Measurements from ENCODE around the gene VPS37B. TPM values are rescaled to one million over a fixed set of nuclear protein-coding genes. Genes with fewer than 3 reads are reported as not detected.

VPS37B gene
- total RNA-seq, 1 experiment from 2014 or later = 12.3 TPM

DNA sequence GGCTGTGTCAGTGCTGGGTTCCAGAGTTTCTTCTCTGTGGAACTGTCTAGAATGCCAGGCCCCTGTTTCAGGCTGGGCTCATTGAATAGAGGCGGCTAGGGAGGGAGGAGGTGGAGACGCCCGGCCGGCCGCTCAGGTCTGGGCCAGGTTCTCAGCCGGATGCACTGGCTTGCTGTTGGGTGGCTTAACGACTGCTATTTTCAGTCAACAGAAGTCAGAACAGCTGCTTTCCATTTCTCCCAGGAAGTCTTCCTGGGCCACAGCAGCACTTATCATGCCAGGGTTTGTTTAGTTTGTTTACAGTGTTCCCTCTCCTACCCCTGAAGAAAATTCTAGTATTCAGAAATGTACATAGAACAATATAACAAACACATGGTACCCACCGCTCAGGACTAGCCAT lies 26.0 kb upstream of the VPS37B start:
- no peaks in the 10 kb centered on the region for H3K79me1 ChIP-seq (ENCODE audit: insufficient read depth, low read depth, low read length, poor library complexity, severe bottlenecking)
- H3K4me1 ChIP-seq (ENCODE audit: insufficient read depth, low read length) = no peaks in the 10 kb centered on the region
- H3K79me2 ChIP-seq (ENCODE audit: insufficient read depth, low read length) = no peaks in the 10 kb centered on the region
- H3K27ac ChIP-seq (ENCODE audit: insufficient read length, low read depth, low read length) = no peak overlapping the region
- H4K91ac ChIP-seq (ENCODE audit: insufficient read length, low read depth, low read length) = no peak overlapping the region
- no peak overlapping the region for H2AK5ac ChIP-seq (ENCODE audit: insufficient read length, low read length)
- H3K56ac ChIP-seq (ENCODE audit: insufficient read length, low read depth, low read length) = no peak overlapping the region
- Mint-ChIP-seq H3K27ac (no peak overlapping the region), H3K27me3 (ENCODE audit: low read depth) (peaks cover 29% of the 10 kb centered on the region), H3K9me3 (no peaks in the 10 kb centered on the region), H3K4me3 (no peak overlapping the region), H3K4me1 (no peaks in the 10 kb centered on the region), H3K36me3 (ENCODE audit: insufficient read depth in 1 of 3, low read depth in 3 of 3) (no peaks in the 10 kb centered on the region)
- no peaks in the 10 kb centered on the region for H3K27me3 ChIP-seq (ENCODE audit: insufficient read depth, low read length)
- no peak overlapping the region for H2BK20ac ChIP-seq (ENCODE audit: low read depth, low read length, poor library complexity, severe bottlenecking)
- H4K20me1 ChIP-seq (ENCODE audit: control insufficient read depth, insufficient read depth, insufficient read length) = no peaks in the 10 kb centered on the region
- H2BK120ac ChIP-seq (ENCODE audit: low read depth, low read length, poor library complexity, severe bottlenecking) = no peak overlapping the region
- H4K5ac ChIP-seq (ENCODE audit: insufficient read length, low read depth, low read length) = no peak overlapping the region
- no peak overlapping the region for H2BK12ac ChIP-seq (ENCODE audit: insufficient read length, low read depth, low read length)
- H3T11ph ChIP-seq (ENCODE audit: low read length) = no peak overlapping the region
- DNase-seq = no peak
- no peaks in the 10 kb centered on the region for H3K9me3 ChIP-seq (ENCODE audit: control insufficient read depth, low read depth, low read length)
- no peak overlapping the region for H4K8ac ChIP-seq (replicated peaks; ENCODE audit: insufficient read length, low read depth, low read length)
- H3K4ac ChIP-seq (ENCODE audit: low read depth, low read length) = no peak overlapping the region
- no peak overlapping the region for H2BK15ac ChIP-seq (ENCODE audit: low read depth, low read length)
- no peak overlapping the region for H2AFZ ChIP-seq (ENCODE audit: low read length)
- no peak overlapping the region for H3K4me2 ChIP-seq (ENCODE audit: insufficient read depth, insufficient read length, low read length)
- TF ChIP-seq, protein P1, sequence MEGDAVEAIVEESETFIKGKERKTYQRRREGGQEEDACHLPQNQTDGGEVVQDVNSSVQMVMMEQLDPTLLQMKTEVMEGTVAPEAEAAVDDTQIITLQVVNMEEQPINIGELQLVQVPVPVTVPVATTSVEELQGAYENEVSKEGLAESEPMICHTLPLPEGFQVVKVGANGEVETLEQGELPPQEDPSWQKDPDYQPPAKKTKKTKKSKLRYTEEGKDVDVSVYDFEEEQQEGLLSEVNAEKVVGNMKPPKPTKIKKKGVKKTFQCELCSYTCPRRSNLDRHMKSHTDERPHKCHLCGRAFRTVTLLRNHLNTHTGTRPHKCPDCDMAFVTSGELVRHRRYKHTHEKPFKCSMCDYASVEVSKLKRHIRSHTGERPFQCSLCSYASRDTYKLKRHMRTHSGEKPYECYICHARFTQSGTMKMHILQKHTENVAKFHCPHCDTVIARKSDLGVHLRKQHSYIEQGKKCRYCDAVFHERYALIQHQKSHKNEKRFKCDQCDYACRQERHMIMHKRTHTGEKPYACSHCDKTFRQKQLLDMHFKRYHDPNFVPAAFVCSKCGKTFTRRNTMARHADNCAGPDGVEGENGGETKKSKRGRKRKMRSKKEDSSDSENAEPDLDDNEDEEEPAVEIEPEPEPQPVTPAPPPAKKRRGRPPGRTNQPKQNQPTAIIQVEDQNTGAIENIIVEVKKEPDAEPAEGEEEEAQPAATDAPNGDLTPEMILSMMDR (conservative IDR thresholded peaks at IDR 0.05) = no peak
- no CpG with 5 or more reads among the region's 8 CpGs for WGBS (ENCODE audit: extremely low coverage, insufficient read length, low lambda C conversion rate)
- H3K23ac ChIP-seq (ENCODE audit: insufficient read length, low read depth, low read length) = no peak overlapping the region
- H3K14ac ChIP-seq (ENCODE audit: insufficient read depth, low read length) = no peak overlapping the region
- no peak overlapping the region for H3K18ac ChIP-seq (ENCODE audit: insufficient read length, low read depth, low read length)
- H3K9ac ChIP-seq (ENCODE audit: extremely low read depth, insufficient read length, low read length) = no peak overlapping the region
- no peak overlapping the region for H2BK5ac ChIP-seq (ENCODE audit: insufficient read length, low read length)
- no peaks in the 10 kb centered on the region for H3K23me2 ChIP-seq (ENCODE audit: insufficient read length, low read depth, low read length, poor library complexity, severe bottlenecking)
